ENCODE results near the gene UIMC1. TPM values are rescaled to one million over a fixed set of nuclear protein-coding genes. Genes with fewer than 3 reads are reported as not detected.

Gene UIMC1
- total RNA-seq, 4 donors from 2014 or later: 22.3 to 38.6 (median 27.7) TPM

DNA sequence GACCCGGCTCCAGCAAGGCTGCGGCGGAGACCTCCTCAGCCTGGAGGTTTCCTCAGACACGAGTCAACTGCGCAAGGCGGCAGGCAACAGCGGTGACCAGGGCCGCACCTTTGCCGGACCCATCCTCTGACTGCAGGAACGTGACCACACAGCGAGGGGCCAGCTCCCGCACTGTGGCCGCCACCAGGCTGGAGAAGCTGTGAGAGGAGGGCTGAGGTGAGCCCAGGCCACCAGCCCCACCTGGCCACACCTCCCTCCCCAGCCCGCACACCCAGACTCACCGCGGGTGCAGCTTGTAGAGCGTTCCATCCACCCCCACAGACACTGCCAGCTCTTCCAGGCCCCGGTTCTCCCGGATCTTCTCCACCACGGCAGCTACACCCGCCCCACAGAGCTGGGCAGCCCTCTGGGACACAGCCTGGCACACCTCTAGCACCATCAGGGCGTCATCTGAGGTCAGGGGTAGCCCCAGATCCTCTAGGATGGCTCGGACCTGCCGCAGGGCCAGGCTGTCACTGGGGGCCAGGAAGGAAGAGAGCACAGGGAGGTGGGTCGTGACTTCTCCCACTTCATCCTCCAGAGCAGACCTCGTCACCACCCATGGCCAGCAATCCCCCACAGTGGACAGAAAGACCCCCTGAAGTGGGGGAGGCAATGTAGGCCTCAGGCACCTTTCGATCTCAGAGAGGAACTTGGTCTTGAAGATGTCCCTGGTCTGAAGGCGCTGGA is 125.4 kb downstream of the UIMC1 start:
- ATAC-seq (ENCODE audit: low FRiP score) (no peak), DNase-seq (ENCODE audit: low spot score) (no peak)
- TF ChIP-seq, protein P1, sequence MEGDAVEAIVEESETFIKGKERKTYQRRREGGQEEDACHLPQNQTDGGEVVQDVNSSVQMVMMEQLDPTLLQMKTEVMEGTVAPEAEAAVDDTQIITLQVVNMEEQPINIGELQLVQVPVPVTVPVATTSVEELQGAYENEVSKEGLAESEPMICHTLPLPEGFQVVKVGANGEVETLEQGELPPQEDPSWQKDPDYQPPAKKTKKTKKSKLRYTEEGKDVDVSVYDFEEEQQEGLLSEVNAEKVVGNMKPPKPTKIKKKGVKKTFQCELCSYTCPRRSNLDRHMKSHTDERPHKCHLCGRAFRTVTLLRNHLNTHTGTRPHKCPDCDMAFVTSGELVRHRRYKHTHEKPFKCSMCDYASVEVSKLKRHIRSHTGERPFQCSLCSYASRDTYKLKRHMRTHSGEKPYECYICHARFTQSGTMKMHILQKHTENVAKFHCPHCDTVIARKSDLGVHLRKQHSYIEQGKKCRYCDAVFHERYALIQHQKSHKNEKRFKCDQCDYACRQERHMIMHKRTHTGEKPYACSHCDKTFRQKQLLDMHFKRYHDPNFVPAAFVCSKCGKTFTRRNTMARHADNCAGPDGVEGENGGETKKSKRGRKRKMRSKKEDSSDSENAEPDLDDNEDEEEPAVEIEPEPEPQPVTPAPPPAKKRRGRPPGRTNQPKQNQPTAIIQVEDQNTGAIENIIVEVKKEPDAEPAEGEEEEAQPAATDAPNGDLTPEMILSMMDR (IDR thresholded peaks at IDR 0.05): no peak

DNA sequence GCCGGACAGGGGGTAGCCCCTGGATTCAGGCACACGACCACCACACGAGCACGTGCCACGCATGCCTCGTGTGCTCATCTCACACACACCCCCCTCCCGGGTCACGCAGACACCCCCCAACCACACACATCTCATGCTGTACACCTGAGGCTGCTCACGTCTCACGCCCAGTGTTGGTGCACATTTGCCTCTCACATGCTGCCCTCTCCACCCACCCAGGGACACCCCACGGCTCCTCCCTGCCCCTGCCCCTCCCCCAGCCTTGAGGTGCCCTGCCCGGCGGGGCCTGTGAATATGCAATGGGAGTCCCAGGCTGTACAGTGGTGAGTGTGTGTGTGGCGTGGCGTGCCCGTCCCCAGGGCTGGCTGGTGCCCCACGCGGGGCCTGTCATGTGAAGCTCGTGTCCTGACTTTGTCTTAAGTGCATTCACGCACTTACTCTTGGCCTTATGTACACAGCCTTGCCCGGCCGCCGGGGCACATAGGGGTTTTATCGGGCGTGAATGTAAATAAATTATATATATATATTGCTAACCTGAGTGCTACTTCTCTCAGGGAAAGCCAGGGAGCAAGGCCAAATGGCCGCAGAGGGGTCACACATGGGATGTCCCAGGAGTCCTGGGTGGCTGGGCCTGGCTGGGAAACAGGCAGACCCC is 126.1 kb downstream of the UIMC1 start:
- TF ChIP-seq, protein P1 (IDR thresholded peaks at IDR 0.05): no peak
- DNase-seq (ENCODE audit: low spot score) (no peak), ATAC-seq (ENCODE audit: low FRiP score) (no peak)

DNA sequence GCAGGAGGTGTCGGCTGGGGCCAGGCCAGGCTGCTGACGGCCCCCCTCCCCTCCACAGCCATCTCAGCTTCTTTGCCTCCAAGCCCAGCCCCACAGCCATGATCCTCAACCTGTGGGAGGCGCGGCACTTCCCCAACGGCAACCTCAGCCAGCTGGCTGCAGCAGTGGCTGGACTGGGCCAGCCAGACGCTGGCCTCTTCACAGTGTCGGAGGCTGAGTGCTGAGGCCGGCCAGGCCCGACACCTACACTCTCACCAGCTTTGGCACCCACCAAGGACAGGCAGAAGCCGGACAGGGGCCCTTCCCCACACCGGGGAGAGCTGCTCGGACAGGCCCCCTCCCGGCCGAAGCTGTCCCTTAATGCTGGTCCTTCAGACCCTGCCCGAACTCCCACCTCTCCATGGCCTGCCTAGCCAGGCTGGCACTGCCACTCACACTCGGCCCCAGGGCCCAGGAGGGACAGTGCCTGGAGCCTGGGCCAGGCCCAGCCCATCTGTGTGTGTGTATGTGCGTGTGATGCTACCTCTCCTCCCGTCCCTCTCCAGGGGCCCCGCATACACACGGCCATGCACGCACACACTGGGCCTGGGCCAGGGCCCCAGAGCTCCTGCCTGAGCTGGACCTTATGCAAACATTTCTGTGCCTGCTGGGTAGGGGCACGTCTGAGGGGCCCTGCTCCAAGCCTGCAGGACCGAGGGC is 126.8 kb downstream of the UIMC1 start:
- ATAC-seq (ENCODE audit: low FRiP score) (no peak), DNase-seq (ENCODE audit: low spot score) (no peak)
- TF ChIP-seq, protein P1 (IDR thresholded peaks at IDR 0.05): no peak

DNA sequence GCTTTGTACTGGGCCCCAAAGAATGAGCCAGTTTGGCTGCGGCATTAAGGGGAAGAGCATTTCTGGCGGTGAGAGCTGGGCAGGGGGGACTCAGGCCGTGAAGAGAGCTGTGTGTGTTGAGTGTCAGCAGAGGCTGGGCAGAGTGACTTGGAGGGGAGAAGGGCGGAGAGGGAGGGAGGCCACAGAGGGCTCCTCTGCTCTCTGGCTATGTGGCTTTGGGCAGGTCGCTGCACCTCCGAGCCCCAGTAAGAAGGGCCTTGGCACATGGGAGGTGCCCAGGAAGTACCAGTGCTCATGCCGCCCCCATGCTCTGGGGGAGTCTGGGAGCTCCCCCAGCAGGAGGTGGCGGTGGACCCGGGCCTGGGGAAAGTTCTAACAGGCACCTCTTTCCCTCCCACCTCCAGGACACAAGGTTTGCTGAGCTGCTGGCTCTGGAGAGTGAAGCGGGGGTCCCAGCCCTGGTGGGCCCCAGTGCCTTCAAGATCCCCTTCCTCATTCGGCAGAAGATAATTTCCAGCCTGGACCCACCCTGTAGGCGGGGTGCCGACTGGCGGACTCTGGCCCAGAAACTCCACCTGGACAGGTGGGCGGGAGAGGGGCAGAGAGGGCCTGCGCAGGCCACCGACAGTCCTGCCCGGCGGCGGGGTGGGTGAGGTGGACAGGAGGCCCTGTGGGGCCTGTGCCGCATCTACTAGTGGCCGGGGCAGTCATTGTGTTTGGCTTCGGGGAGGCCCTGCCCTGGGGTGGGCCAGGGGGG is 127.5 kb downstream of the UIMC1 start:
- ATAC-seq (ENCODE audit: low FRiP score): no peak
- no peak for DNase-seq (ENCODE audit: low spot score)
- TF ChIP-seq, protein P1 (IDR thresholded peaks at IDR 0.05): no peak

DNA sequence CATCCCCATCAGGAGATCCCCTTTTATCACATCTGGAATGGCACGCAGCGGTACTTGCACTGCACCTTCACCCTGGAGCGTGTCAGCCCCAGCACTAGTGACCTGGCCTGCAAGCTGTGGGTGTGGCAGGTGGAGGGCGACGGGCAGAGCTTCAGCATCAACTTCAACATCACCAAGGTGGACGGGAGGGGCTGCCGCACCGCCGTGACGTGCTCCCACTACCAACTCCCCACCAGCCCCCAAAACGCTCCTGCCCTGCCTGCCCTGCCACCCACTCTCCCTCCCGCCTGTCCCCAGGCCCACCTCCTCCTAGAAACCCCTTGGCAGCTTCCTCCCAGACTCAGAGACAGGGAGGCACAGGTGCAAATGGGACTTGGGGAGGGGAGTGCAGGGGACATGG is 128.1 kb downstream of the UIMC1 start:
- DNase-seq (ENCODE audit: low spot score) (no peak), ATAC-seq (ENCODE audit: low FRiP score) (no peak)
- TF ChIP-seq, protein P1 (IDR thresholded peaks at IDR 0.05): no peak

DNA sequence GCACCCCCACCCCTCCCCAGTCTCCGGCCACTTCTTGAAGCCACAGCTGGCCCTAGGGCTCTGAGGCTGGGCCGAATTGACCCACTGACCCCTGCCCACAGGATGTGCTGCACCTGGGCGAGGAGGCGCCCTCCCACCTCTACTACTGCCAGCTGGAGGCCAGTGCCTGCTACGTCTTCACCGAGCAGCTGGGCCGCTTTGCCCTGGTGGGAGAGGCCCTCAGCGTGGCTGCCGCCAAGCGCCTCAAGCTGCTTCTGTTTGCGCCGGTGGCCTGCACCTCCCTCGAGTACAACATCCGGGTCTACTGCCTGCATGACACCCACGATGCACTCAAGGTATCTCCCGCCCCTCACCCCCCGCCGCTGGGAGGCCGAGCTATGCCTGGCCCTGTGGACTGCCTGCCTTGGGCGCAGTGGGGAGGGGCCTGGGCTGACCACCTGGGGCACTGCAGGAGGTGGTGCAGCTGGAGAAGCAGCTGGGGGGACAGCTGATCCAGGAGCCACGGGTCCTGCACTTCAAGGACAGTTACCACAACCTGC is 128.7 kb downstream of the UIMC1 start:
- ATAC-seq (ENCODE audit: low FRiP score): no peak
- DNase-seq (ENCODE audit: low spot score): no peak
- TF ChIP-seq, protein P1 (IDR thresholded peaks at IDR 0.05): no peak
